ENCODE results near the gene TOMM20.
A peak's percentile ranks its signal among the peaks of the same experiment; 100 is the strongest.

The TOMM20 gene

GRCh38 chr1:235068158-235069121, 60.2 kb downstream of the TOMM20 start:
- Mint-ChIP-seq H3K4me3 (no peak overlapping the region), H3K27ac (peak overlapping the region; percentile 42), H3K4me1 (ENCODE audit: low read depth) (peaks cover 55% of the 10 kb centered on the region), H3K36me3 (ENCODE audit: low read depth) (no peaks in the 10 kb centered on the region), H3K27me3 (no peaks in the 10 kb centered on the region), H3K9me3 (no peaks in the 10 kb centered on the region)
- intact Hi-C loops (cut with micrococcal nuclease), result no loop called here

GRCh38 chr1:235067396-235068157, 61.1 kb downstream of the TOMM20 start:
- Mint-ChIP-seq H3K27ac (peak overlapping the region; percentile 42), H3K36me3 (ENCODE audit: low read depth) (no peaks in the 10 kb centered on the region), H3K9me3 (no peaks in the 10 kb centered on the region), H3K4me1 (ENCODE audit: low read depth) (peaks cover 57% of the 10 kb centered on the region), H3K4me3 (no peak overlapping the region), H3K27me3 (no peaks in the 10 kb centered on the region)
- intact Hi-C loops (cut with micrococcal nuclease), result no loop called here

GRCh38 chr1:235063068-235063765, 65.4 kb downstream of the TOMM20 start:
- intact Hi-C loops (cut with micrococcal nuclease), result no loop called here
- H3K9me3 Mint-ChIP-seq, result no peaks in the 10 kb centered on the region

GRCh38 chr1:235060607-235061470, 67.8 kb downstream of the TOMM20 start:
- H3K27me3 Mint-ChIP-seq, result peaks cover 2% of the 10 kb centered on the region
- intact Hi-C loops (cut with micrococcal nuclease), result no loop called here
- peaks cover 54% of the 10 kb centered on the region for H3K4me1 Mint-ChIP-seq (ENCODE audit: low read depth)

More at GRCh38 chr1:235063068-235063765, 65.4 kb downstream of the TOMM20 start:
- Mint-ChIP-seq H3K4me1 (ENCODE audit: low read depth) (peaks cover 70% of the 10 kb centered on the region), H3K36me3 (ENCODE audit: low read depth) (no peaks in the 10 kb centered on the region), H3K27me3 (no peaks in the 10 kb centered on the region), H3K4me3 (peak overlapping the region; percentile 24), H3K27ac (peak overlapping the region; percentile 64)

More at GRCh38 chr1:235060607-235061470, 67.8 kb downstream of the TOMM20 start:
- no peaks in the 10 kb centered on the region for H3K36me3 Mint-ChIP-seq (ENCODE audit: low read depth)
- no peak overlapping the region for H3K4me3 Mint-ChIP-seq
- H3K27ac Mint-ChIP-seq, result no peak overlapping the region
- no peaks in the 10 kb centered on the region for H3K9me3 Mint-ChIP-seq

Data from dendritic cell treated with granulocyte-macrophage colony-stimulating factor and Interleukin-4, amounts not matched to agents 40 ng/mL and 50 ng/mL, for 4 days (primary cell).